WTC11 (cell line): ENCODE data around the gene DYRK1A. TPM values are rescaled to one million over a fixed set of nuclear protein-coding genes. Genes with fewer than 3 reads are reported as not detected.

Experiments
- CDX4 ChIP-seq: fragments of 250-450 bp; sonication (Bioruptor Pico); IDR thresholded peaks from 2 replicates; pipeline ENCODE4 v1.9.0; 2021; ENCODE audit warnings: moderate library complexity, mild to moderate bottlenecking, inconsistent platforms, borderline replicate concordance
- FOXP1 ChIP-seq: sonication (generic); formaldehyde crosslinking; IDR thresholded peaks from 2 replicates; pipeline ENCODE4 v1.8.0; 2022; ENCODE audit warnings: missing genetic modification reagents, mild to moderate bottlenecking, moderate library complexity, borderline replicate concordance
- GABPB1 ChIP-seq: sonication (generic); formaldehyde crosslinking; IDR thresholded peaks from 2 replicates; pipeline ENCODE4 v1.8.1; 2023; ENCODE audit warnings: mild to moderate bottlenecking, missing genetic modification reagents
- GRHL2 ChIP-seq: fragments of 250-450 bp; sonication (Bioruptor Pico); IDR thresholded peaks from 2 replicates; pipeline ENCODE4 v1.8.0; 2022; ENCODE audit warnings: mild to moderate bottlenecking, moderate library complexity; ENCODE audit not compliant: insufficient replicate concordance, severe bottlenecking
- MAX ChIP-seq: sonication (generic); formaldehyde crosslinking; IDR thresholded peaks from 2 replicates; pipeline ENCODE4 v1.8.0; 2022; ENCODE audit warnings: mild to moderate bottlenecking, missing genetic modification reagents
- NFYB ChIP-seq: sonication (generic); formaldehyde crosslinking; conservative IDR thresholded peaks from 2 replicates; pipeline ENCODE4 v1.8.0; 2022; ENCODE audit warnings: low read depth, missing genetic modification reagents
- NR1H2 ChIP-seq: sonication (generic); formaldehyde crosslinking; IDR thresholded peaks from 2 replicates; pipeline ENCODE4 v1.9.0; 2021; ENCODE audit warnings: mild to moderate bottlenecking, moderate library complexity, missing genetic modification reagents
- NR2C2 ChIP-seq: sonication (generic); formaldehyde crosslinking; IDR thresholded peaks from 2 replicates; pipeline ENCODE4 v1.8.0; 2022; ENCODE audit warnings: mild to moderate bottlenecking, missing genetic modification reagents
- PRDM15 ChIP-seq: sonication (generic); formaldehyde crosslinking; IDR thresholded peaks from 2 replicates; pipeline ENCODE4 v1.8.0; 2022; ENCODE audit warnings: missing genetic modification reagents
- SMAD3 ChIP-seq: sonication (generic); formaldehyde crosslinking; IDR thresholded peaks from 2 replicates; pipeline ENCODE4 v1.8.0; 2022; ENCODE audit warnings: missing genetic modification reagents, mild to moderate bottlenecking, borderline replicate concordance
- SOX15 ChIP-seq: fragments of 250-450 bp; sonication (Bioruptor Pico); IDR thresholded peaks from 2 replicates; pipeline ENCODE4 v1.9.0; 2021; ENCODE audit warnings: mild to moderate bottlenecking
- TCF7 ChIP-seq: sonication (generic); formaldehyde crosslinking; IDR thresholded peaks from 2 replicates; pipeline ENCODE4 v1.8.0; 2022; ENCODE audit warnings: mild to moderate bottlenecking, low read depth, missing genetic modification reagents, moderate library complexity
- ZNF232 ChIP-seq: sonication (generic); formaldehyde crosslinking; IDR thresholded peaks from 2 replicates; pipeline ENCODE4 v1.8.0; 2022; ENCODE audit warnings: mild to moderate bottlenecking, missing genetic modification reagents
- ZNF281 ChIP-seq: sonication (generic); formaldehyde crosslinking; IDR thresholded peaks from 2 replicates; pipeline ENCODE4 v1.8.0; 2023; ENCODE audit warnings: mild to moderate bottlenecking, missing genetic modification reagents
- ZNF396 ChIP-seq: fragments of 250-450 bp; sonication (Bioruptor Pico); IDR thresholded peaks from 2 replicates; pipeline ENCODE4 v1.8.0; 2021; ENCODE audit warnings: mild to moderate bottlenecking, moderate library complexity, borderline replicate concordance
- ZNF512 ChIP-seq: sonication (generic); formaldehyde crosslinking; IDR thresholded peaks from 2 replicates; pipeline ENCODE4 v1.8.1; 2022; ENCODE audit warnings: missing genetic modification reagents, borderline replicate concordance
- total RNA-seq: library from RNA; stranded (reverse); gene quantifications from 3 replicates; pipeline ENCODE4 v1.2.3, GENCODE V29; 2021
- TF ChIP-seq, protein P1 (sequence below): fragments of 200-600 bp; IDR thresholded peaks from 2 replicates; pipeline ENCODE4 v1.8.0; 2022; ENCODE audit warnings: antibody characterized with exemption
- TF ChIP-seq, protein P2 (sequence below): sonication (generic); formaldehyde crosslinking; IDR thresholded peaks from 2 replicates; pipeline ENCODE4 v1.8.1; 2023; ENCODE audit warnings: mild to moderate bottlenecking, missing genetic modification reagents
- TF ChIP-seq, protein P3 (sequence below): sonication (generic); formaldehyde crosslinking; IDR thresholded peaks from 2 replicates; pipeline ENCODE4 v1.8.0; 2022; ENCODE audit warnings: mild to moderate bottlenecking, missing genetic modification reagents
- TF ChIP-seq, protein P4 (sequence below): fragments of 250-450 bp; sonication (Bioruptor Pico); IDR thresholded peaks from 2 replicates; pipeline ENCODE4 v1.9.0; 2021; ENCODE audit warnings: mild to moderate bottlenecking

DYRK1A gene
- total RNA-seq, 1 experiment from 2014 or later: 56.5 TPM

GRCh38 chr21:37563641-37564340 is 197.2 kb downstream of the DYRK1A start (continued):
- TF ChIP-seq, protein P1, sequence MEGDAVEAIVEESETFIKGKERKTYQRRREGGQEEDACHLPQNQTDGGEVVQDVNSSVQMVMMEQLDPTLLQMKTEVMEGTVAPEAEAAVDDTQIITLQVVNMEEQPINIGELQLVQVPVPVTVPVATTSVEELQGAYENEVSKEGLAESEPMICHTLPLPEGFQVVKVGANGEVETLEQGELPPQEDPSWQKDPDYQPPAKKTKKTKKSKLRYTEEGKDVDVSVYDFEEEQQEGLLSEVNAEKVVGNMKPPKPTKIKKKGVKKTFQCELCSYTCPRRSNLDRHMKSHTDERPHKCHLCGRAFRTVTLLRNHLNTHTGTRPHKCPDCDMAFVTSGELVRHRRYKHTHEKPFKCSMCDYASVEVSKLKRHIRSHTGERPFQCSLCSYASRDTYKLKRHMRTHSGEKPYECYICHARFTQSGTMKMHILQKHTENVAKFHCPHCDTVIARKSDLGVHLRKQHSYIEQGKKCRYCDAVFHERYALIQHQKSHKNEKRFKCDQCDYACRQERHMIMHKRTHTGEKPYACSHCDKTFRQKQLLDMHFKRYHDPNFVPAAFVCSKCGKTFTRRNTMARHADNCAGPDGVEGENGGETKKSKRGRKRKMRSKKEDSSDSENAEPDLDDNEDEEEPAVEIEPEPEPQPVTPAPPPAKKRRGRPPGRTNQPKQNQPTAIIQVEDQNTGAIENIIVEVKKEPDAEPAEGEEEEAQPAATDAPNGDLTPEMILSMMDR: no peak
- peak; percentile 99 for TF ChIP-seq MAX (CRISPR knock-in tag)
- TF ChIP-seq, protein P2, sequence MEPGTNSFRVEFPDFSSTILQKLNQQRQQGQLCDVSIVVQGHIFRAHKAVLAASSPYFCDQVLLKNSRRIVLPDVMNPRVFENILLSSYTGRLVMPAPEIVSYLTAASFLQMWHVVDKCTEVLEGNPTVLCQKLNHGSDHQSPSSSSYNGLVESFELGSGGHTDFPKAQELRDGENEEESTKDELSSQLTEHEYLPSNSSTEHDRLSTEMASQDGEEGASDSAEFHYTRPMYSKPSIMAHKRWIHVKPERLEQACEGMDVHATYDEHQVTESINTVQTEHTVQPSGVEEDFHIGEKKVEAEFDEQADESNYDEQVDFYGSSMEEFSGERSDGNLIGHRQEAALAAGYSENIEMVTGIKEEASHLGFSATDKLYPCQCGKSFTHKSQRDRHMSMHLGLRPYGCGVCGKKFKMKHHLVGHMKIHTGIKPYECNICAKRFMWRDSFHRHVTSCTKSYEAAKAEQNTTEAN: peak; percentile 96
- no peak; the same call in 1 of the 2 replicates for TF ChIP-seq NR1H2
- TF ChIP-seq ZNF232 (CRISPR knock-in tag): peak; percentile 82; the same call in 1 of the 2 replicates
- no peak for TF ChIP-seq NFYB (CRISPR knock-in tag)
- peak; percentile 86 for TF ChIP-seq FOXP1
- no peak for TF ChIP-seq SOX15 (CRISPR knock-in tag)
- TF ChIP-seq PRDM15 (CRISPR knock-in tag): no peak
- TF ChIP-seq, protein P3, sequence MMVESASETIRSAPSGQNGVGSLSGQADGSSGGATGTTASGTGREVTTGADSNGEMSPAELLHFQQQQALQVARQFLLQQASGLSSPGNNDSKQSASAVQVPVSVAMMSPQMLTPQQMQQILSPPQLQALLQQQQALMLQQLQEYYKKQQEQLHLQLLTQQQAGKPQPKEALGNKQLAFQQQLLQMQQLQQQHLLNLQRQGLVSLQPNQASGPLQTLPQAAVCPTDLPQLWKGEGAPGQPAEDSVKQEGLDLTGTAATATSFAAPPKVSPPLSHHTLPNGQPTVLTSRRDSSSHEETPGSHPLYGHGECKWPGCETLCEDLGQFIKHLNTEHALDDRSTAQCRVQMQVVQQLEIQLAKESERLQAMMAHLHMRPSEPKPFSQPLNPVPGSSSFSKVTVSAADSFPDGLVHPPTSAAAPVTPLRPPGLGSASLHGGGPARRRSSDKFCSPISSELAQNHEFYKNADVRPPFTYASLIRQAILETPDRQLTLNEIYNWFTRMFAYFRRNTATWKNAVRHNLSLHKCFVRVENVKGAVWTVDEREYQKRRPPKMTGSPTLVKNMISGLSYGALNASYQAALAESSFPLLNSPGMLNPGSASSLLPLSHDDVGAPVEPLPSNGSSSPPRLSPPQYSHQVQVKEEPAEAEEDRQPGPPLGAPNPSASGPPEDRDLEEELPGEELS (CRISPR knock-in tag): peak; percentile 87
- TF ChIP-seq GRHL2 (CRISPR knock-in tag): no peak
- TF ChIP-seq GABPB1 (CRISPR knock-in tag): no peak
- TF ChIP-seq CDX4: no peak
- no peak for TF ChIP-seq ZNF396 (CRISPR knock-in tag)
- no peak for TF ChIP-seq ZNF512
- no peak; the same call in 1 of the 2 replicates for TF ChIP-seq TCF7 (CRISPR knock-in tag)
- peak; percentile 42; the same call in 1 of the 2 replicates for TF ChIP-seq NR2C2
- peak; percentile 79; the same call in 1 of the 2 replicates for TF ChIP-seq SMAD3 (CRISPR knock-in tag)
- TF ChIP-seq, protein P4, sequence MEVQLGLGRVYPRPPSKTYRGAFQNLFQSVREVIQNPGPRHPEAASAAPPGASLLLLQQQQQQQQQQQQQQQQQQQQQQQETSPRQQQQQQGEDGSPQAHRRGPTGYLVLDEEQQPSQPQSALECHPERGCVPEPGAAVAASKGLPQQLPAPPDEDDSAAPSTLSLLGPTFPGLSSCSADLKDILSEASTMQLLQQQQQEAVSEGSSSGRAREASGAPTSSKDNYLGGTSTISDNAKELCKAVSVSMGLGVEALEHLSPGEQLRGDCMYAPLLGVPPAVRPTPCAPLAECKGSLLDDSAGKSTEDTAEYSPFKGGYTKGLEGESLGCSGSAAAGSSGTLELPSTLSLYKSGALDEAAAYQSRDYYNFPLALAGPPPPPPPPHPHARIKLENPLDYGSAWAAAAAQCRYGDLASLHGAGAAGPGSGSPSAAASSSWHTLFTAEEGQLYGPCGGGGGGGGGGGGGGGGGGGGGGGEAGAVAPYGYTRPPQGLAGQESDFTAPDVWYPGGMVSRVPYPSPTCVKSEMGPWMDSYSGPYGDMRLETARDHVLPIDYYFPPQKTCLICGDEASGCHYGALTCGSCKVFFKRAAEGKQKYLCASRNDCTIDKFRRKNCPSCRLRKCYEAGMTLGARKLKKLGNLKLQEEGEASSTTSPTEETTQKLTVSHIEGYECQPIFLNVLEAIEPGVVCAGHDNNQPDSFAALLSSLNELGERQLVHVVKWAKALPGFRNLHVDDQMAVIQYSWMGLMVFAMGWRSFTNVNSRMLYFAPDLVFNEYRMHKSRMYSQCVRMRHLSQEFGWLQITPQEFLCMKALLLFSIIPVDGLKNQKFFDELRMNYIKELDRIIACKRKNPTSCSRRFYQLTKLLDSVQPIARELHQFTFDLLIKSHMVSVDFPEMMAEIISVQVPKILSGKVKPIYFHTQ (CRISPR knock-in tag): no peak
- peak; percentile 77; the same call in 1 of the 2 replicates for TF ChIP-seq ZNF281
